ENCODE data around the gene SLC16A2.

- TF ChIP-seq CTCF (IDR thresholded peaks at IDR 0.05) (no peak), EP300 (IDR thresholded peaks at IDR 0.05) (no peak)
These were observed 85.9 kb downstream of the SLC16A2 start for GRCh38 chrX:74507191-74507590.

Measured in ovary (tissue), 3 donors.